Measurements from ENCODE around the gene UQCRHL. TPM values are rescaled to one million over a fixed set of nuclear protein-coding genes. Genes with fewer than 3 reads are reported as not detected.
A peak's percentile ranks its signal among the peaks of the same experiment; 100 is the strongest.

UQCRHL gene
- total and polyA plus RNA-seq, 11 donors = 2.0 to 9.8 (median 4.2) TPM

- peaks cover 13 to 67% (median 51%) of the 10 kb centered on the region in 12 donors for H3K4me1 ChIP-seq
- intact Hi-C loops (cut with DNase I) = loop anchor here in 7 of 10 donors (1.0 to 5.0 kb wide), 3 partner anchors 38 to 51 kb away; no protein-coding TSS in a partner anchor
- ATAC-seq (peak; percentile 37 to 70 (median 54)), DNase-seq (peak; percentile 82 to 89 (median 85))
- WGBS, 4 donors = 0 to 1% (median 0%) methylated on average over 35 to 44 of the region's 44 CpGs
- H3K27ac ChIP-seq = peak overlapping the region; percentile 82 to 99 (median 95)
- no peaks in the 10 kb centered on the region for H3K27me3 ChIP-seq
- H3K4me3 ChIP-seq = peak overlapping the region; percentile 49 to 97 (median 82)
- peaks cover 0 to 5% (median 0%) of the 10 kb centered on the region in 9 donors for H3K36me3 ChIP-seq
- H3K9me3 ChIP-seq = no peaks in the 10 kb centered on the region
- TF ChIP-seq POLR2A (IDR thresholded peaks at IDR 0.05) = peak in 1 of 2 donors; percentile 35
- no peak for TF ChIP-seq CTCF (IDR thresholded peaks at IDR 0.05)
Measured at GRCh38 chr1:15848929-15849774, 41.7 kb upstream of the UQCRHL start.

- DNase-seq = peak; percentile 36 to 75 (median 47)
- Histone ChIP-seq H3K27ac (peak overlapping the region; percentile 82 to 99 (median 95)), H3K9me3 (no peaks in the 10 kb centered on the region), H3K36me3 (no peaks in the 10 kb centered on the region), H3K4me1 (peaks cover 13 to 67% (median 52%) of the 10 kb centered on the region in 12 donors), H3K4me3 (peak overlapping the region; percentile 49 to 97 (median 82)), H3K27me3 (no peaks in the 10 kb centered on the region)
- peak in 3 of 4 donors; percentile 6 to 11 (median 8) for ATAC-seq
- TF ChIP-seq CTCF (IDR thresholded peaks at IDR 0.05) = no peak
- no peak for TF ChIP-seq POLR2A (IDR thresholded peaks at IDR 0.05)
- WGBS, 4 donors = 0 to 1% (median 0%) methylated on average over 33 to 104 of the region's 104 CpGs
- intact Hi-C loops (cut with DNase I) = loop anchor here in 7 of 10 donors (1.0 to 5.0 kb wide), 3 partner anchors 38 to 52 kb away; no protein-coding TSS in a partner anchor
Measured at GRCh38 chr1:15848143-15848928, 40.9 kb upstream of the UQCRHL start.

- TF ChIP-seq CTCF (IDR thresholded peaks at IDR 0.05) (no peak), POLR2A (IDR thresholded peaks at IDR 0.05) (no peak)
- DNase-seq (no peak), ATAC-seq (no peak)
- Histone ChIP-seq H3K4me1 (peaks cover 13 to 62% (median 46%) of the 10 kb centered on the region in 12 donors), H3K27ac (peak overlapping the region; percentile 82 to 99 (median 95)), H3K27me3 (no peaks in the 10 kb centered on the region), H3K36me3 (no peaks in the 10 kb centered on the region), H3K4me3 (peak overlapping the region; percentile 49 to 97 (median 82)), H3K9me3 (no peaks in the 10 kb centered on the region)
- intact Hi-C loops (cut with DNase I) = loop anchor here in 7 of 10 donors (1.0 to 5.0 kb wide), 5 partner anchors 12 to 52 kb away; no protein-coding TSS in a partner anchor
- 0 to 1% (median 0%) methylated on average over 32 to 34 of the region's 34 CpGs for WGBS, 4 donors
Measured at GRCh38 chr1:15847893-15848142, 40.4 kb upstream of the UQCRHL start.

All from heart left ventricle (tissue), 16 donors.